Measurements from ENCODE around the gene FCGR3A.
"Not testable (repeated sequence)": the region's sequence is repeated elsewhere in the genome, so short reads cannot be mapped to it uniquely, and the experiment has no call there.

FCGR3A gene

GRCh38 chr1:161556990-161557389, 7.4 kb upstream of the FCGR3A start:
- DNase-seq (ENCODE audit: low read depth in 2 of 2), result not testable (repeated sequence)

GRCh38 chr1:161556143-161556542, 6.5 kb upstream of the FCGR3A start:
- not testable (repeated sequence) for DNase-seq (ENCODE audit: low read depth in 2 of 2)

DNA sequence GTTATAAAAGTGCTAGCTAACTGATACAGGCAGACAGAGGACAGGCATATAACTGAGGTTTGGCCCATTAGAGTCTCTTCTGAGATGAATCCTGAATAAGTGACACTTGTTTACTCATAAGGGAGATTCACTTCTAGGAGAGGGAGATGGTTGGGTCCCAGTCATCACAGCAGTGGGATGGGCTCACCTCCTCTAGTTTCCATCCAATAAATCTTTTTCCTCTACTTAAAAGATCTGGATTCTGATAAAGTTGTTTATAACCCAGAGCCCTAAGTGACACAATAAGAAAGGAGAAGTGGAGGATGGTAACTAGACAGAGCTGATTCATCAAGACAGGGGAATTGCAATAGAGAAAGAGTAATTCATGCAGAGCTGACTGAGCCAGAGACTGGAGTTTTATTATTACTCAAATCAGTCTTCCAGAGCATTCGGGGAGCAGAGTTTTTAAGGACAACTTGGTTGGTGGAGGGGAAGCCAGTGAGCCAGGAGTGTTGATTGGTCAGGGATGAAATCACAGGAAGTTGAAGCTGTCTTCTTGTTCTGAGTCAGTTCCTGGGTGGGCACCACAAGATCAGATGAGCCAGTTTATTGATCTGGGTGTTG, 5.3 kb upstream of the FCGR3A start:
- not testable (repeated sequence) for DNase-seq (ENCODE audit: low read depth in 2 of 2)

- DNase-seq (ENCODE audit: low read depth in 2 of 2), result not testable (repeated sequence)
Measured at GRCh38 chr1:161554340-161554739, 4.7 kb upstream of the FCGR3A start.

DNA sequence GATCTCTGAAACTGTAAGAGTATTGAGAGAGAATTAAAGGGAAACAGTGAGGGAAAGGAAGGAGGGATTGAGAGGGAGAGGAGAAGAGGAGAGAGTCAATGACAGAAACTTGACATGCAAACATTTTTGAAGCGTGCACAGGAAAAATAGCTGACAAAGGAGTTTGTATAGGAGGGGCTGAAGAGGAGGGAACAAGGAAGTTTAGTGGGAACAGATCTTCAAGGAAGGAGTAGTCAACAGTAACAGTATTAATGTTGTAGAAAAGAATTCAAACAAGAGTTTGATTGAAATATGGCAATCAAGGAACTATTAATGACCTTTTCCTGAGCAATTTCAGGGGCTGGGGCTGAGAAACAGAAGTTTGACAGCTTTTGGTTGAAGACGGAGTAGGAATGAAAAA, 4.0 kb upstream of the FCGR3A start:
- not testable (repeated sequence) for DNase-seq (ENCODE audit: low read depth in 2 of 2)

- DNase-seq (ENCODE audit: low read depth in 2 of 2), result not testable (repeated sequence)
Measured at GRCh38 chr1:161550942-161551341, 1.3 kb upstream of the FCGR3A start.

DNA sequence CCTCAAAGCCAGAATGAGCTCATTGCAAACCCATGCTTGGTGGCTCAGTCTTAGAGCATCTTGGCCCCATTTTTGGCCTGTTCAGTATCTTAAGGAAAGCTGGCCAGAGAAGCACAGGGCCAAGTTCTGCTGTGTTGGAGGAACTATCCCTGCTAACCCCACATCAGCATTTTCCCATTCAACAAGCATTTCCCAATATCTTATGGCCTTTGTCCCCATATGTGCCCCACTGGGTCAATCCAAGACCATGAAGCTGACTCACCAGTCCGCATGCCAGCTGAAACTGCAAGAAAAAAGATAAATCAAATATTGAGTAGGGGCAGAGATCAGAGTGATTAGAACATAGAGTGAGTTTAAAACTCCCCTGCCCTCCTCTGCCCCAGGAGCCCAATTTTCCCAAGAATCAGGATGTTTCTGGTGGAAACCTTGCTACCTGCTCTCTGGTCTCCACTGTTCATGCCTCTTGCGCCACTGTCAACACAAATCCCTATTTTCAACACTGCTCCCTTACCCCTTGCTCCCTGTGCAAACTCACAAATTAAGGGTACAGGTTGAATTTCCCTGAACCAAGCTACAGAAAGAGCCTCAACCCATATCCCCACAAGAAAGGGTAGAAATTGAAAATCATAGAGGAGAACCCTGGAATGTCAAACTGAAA, 740 bp downstream of the FCGR3A start:
- not testable (repeated sequence) for DNase-seq (ENCODE audit: low read depth in 2 of 2)

DNA sequence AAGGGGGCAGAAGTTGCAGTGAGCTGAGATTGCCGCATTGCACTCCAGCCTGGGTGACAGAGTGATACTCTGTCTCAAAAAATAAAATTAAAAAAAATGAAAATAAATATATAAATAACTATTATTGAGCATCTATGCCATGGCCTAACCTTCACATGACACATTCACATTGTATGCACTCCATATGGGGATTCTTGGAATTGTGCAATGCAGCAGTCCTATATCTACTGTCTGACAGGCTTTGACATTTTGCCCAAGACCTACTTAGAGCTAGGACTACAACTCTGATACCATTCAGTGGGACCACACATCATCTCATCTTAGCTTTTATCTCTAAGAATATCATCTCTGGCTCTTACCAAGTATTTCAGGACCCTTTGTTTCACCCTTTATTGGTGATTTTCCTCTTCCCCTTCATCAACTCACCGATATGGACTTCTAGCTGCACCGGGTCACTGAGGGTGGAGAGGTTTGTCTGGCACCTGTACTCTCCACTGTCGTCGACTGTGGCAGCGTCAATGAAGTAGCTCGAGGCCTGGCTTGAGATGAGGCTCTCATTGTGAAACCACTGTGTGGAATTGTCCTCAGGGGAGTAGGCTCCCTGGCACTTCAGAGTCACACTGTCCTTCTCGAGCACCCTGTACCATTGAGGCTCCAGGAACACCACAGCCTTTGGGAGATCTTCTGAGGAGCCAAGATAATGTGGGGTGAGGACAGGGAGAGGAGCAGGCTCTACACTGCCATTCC, 1.4 kb downstream of the FCGR3A start:
- not testable (repeated sequence) for DNase-seq (ENCODE audit: low read depth in 2 of 2)

DNA sequence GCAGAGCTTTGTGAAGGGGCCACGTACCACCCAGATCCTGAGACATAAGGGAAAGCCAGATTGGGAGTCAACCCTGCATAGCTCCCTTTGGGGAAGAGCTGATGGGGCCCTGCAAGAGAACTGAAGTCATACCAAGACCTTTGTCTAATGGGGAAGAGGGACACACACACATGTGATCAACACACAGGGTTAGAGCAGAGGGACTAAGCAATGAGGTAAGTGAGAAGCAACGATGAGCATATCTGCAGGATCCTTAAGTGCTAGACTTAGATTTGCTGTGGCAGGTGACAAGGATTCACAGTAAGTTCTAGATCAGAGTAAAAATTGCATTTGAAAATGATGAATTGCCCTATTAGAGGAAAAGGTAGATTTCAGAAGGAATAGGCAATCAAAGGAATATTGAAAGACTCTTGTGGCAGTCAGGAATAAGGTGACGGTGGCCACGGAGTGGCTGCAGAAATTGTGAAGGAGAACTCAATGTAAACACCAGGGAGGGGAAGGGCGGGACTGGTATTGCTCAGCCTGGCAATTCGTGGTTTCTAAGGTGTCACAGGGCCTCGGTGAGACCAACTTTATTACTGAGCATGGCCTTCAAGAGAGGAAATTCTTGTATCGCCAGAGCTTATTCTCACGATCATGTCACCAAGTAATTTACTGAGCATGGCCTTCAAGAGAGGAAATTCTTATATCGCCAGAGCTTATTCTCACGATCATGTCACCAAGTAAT, 4.5 kb downstream of the FCGR3A start:
- DNase-seq (ENCODE audit: low read depth in 2 of 2), result not testable (repeated sequence)

GRCh38 chr1:161543125-161543524, 6.5 kb downstream of the FCGR3A start:
- not testable (repeated sequence) for DNase-seq (ENCODE audit: low read depth in 2 of 2)

- peak in 1 of 2 donors; percentile 22 for DNase-seq (ENCODE audit: low read depth in 2 of 2)
Measured at GRCh38 chr1:161542091-161542559, 7.5 kb downstream of the FCGR3A start.

DNA sequence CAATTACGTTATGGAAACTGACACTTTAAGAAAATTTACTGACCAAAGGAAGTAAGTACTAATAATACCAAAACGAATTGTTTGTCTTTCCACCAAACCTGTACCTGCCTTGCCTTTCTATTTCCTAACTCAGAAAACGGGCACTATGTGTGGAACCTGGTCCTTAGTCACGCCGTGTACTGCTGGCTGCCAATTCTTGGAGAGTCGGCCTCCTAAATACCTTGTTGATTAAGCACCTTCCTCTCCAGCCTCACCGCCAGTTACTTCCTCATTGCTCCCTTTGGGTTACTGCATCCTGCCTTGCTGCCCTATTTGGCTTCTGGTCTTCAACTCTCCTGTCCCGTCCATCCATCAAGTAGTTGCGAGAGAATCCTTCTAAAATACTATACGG, 9.1 kb downstream of the FCGR3A start:
- DNase-seq (ENCODE audit: low read depth in 2 of 2), result not testable (repeated sequence)

- peak; percentile 92 to 99 for DNase-seq (ENCODE audit: low read depth in 2 of 2)
Measured at GRCh38 chr1:161539731-161540569, 9.7 kb downstream of the FCGR3A start.

DNA sequence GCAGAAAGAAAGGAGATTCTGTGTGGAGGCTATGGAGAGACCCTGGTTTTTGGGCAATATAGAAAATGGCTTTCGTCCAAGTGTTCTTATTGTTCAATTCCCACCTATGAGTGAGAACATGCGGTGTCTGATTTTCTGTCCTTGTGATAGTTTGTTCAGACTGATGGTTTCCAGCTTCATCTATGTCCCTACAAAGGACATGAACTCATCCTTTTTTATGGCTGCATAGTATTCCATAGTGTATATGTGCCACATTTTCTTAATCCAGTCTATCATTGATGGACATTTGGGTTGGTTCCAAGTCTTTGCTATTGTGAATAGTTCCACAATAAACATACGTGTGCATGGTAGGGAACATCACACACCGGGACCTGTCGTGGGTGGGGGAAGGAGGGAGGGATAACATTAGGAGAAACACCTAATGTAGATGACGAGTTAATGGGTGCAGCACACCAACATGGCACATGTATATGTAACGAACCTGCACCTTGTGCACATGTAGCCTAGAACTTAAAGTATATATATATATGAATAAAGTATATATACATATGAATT, 10.6 kb downstream of the FCGR3A start:
- not testable (repeated sequence) for DNase-seq (ENCODE audit: low read depth in 2 of 2)

DNA sequence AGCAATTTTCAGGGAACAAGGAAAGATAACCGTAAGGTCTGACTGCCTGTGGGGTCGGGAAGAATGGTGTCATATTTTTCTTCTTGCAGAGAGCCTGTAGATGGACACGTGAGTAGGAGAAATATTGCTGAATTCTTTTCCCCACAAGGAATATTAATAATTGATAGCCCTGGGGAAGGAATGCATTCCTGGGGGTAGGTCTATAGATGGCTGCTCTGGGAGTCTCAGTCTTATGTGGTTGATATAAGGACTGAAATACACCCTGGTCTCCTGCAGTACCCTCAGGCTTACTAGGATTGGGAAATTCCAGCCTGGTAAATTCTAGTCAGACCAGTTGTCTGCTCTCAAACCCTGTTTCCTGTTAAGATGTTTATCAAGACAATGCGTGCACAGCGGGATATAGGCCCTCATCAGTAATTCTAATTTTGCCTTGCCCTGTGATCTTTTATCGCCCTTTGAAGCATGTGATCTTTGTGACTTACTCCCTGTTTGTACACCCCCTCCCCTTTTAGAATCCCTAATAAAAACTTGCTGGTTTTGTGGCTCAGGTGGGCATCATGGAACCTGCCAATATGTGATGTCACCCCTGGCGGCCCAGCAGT, 12.4 kb downstream of the FCGR3A start:
- DNase-seq (ENCODE audit: low read depth in 2 of 2), result not testable (repeated sequence)

GRCh38 chr1:161532644-161533567, 16.7 kb downstream of the FCGR3A start:
- not testable (repeated sequence) for DNase-seq (ENCODE audit: low read depth in 2 of 2)

DNA sequence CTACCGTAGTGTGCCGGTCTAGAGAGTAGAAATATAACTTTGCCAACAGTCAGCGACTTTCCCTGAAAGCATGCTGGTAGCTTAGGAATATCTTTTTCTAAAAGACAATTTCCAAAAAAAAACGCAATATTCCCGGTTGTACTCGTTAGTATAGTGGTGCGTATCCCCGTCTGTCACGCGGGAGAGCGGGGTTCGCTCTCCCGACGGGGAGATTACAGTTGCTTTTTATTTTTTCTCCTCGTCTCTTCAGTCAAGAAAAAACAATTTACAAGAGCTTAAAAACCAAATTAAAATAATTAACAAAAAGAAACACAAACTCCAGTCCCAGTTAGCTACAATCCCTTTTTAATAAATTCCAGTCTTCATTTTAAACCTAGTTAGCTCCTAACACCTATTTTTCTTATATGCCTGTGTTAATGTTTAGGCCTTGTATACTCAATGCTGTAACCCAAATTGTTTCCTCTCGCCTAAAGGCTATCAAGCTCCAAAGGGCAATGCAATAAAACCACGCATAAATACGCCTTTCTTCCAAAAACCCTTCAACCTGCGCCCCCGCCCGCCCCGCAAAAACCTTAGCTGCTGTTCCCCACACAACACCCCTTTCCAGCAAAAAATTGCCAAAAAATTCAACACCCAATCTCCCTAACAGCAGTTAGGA, 17.5 kb downstream of the FCGR3A start:
- DNase-seq (ENCODE audit: low read depth in 2 of 2), result no peak

All from activated CD4-positive, alpha-beta T cell treated with anti-CD3 and anti-CD28 coated beads for 24 hours (primary cell).